Endothelial cell of umbilical vein (primary cell): ENCODE results near the gene ALKBH7. TPM values are rescaled to one million over a fixed set of nuclear protein-coding genes. Genes with fewer than 3 reads are reported as not detected.

ENCODE experiments used
- BruUV-seq: library from RNA; stranded (reverse); fragments of 400-500 nt; replicated peaks from 2 replicates; lab custom pipeline; 2021; lab: Mats Ljungman, UMichigan
- CTCF ChIA-PET: fragments of 300-600, 350-600 bp; sonication (Branson Sonifier 250); formaldehyde crosslinking; loops from one replicate; lab custom pipeline; 2021; ENCODE audit warnings: antibody characterized with exemption, inconsistent platforms; lab: Charles Lee
- POLR2A ChIA-PET: fragments of 300-600, 350-600 bp; sonication (Branson Sonifier 250); formaldehyde crosslinking; loops from one replicate; lab custom pipeline; 2021; ENCODE audit warnings: antibody characterized with exemption, inconsistent platforms; lab: Charles Lee
- DNase-seq: peaks from one replicate; pipeline ENCODE4 v3.0.0-alpha.2; 2011; ENCODE audit warnings: low read depth, low spot score
- FAIRE-seq: peaks from 2 replicates; lab custom pipeline; 2011; peaks lifted over from hg19 to GRCh38; lab: Jason Lieb, UNC
- H2AFZ ChIP-seq: 2 replicates; pipeline ENCODE4 v1.6.0; 2012; ENCODE audit warnings: low read depth, low read length, control low read depth, inconsistent platforms
- H3K27ac ChIP-seq: 2 replicates; pipeline ENCODE4 v1.5.1; 2011; ENCODE audit warnings: low read depth, mild to moderate bottlenecking, control low read depth, low read length, moderate library complexity; ENCODE audit not compliant: insufficient read depth
- H3K27me3 ChIP-seq, 2 experiments: 2 replicates each; pipeline versions ENCODE4 v1.6.0 to v1.6.1; 2011; ENCODE audit warnings: low read length in 2 of 2, mixed read lengths in 1 of 2; ENCODE audit not compliant: control insufficient read depth in 2 of 2, insufficient read depth in 2 of 2
- H3K36me3 ChIP-seq, 2 experiments: 2 replicates in 1 of 2; 3 replicates in 1 of 2; pipeline ENCODE4 v1.5.1; 2011; ENCODE audit warnings: low read length in 2 of 2, mild to moderate bottlenecking in 1 of 2, moderate library complexity in 1 of 2; ENCODE audit not compliant: control insufficient read depth in 2 of 2, insufficient read depth in 2 of 2; ENCODE audit errors: extremely low read depth in 1 of 2
- H3K4me1 ChIP-seq: 3 replicates; pipeline ENCODE4 v1.5.1; 2011; ENCODE audit warnings: mild to moderate bottlenecking, low read length; ENCODE audit not compliant: control insufficient read depth, insufficient read depth; ENCODE audit errors: extremely low read depth
- H3K4me2 ChIP-seq: 2 replicates; pipeline ENCODE4 v1.6.1; 2011; ENCODE audit warnings: low read length, control low read depth, mixed read lengths; ENCODE audit not compliant: insufficient read depth
- H3K4me3 ChIP-seq, 3 experiments: fragments of 200-600 bp in 1 of 3; sonication (generic), shearing (Covaris generic) in 1 of 3; replicated peaks in 1 of 3; 2 replicates each; pipeline ENCODE4 v1.5.1; 2011 to 2016; ENCODE audit warnings: control low read depth in 3 of 3, low read length in 3 of 3, mild to moderate bottlenecking in 2 of 3, inconsistent platforms in 1 of 3, low read depth in 1 of 3, moderate library complexity in 1 of 3; ENCODE audit not compliant: insufficient read depth in 1 of 3
- H3K79me2 ChIP-seq: 2 replicates; pipeline ENCODE4 v1.6.0; 2012; ENCODE audit warnings: low read length, inconsistent platforms; ENCODE audit not compliant: control insufficient read depth, insufficient read depth
- H3K9ac ChIP-seq: replicated peaks from 2 replicates; pipeline ENCODE3; 2011; ENCODE audit warnings: low read length, control low read depth; ENCODE audit not compliant: insufficient read depth; ENCODE audit errors: extremely low read depth
- H3K9me1 ChIP-seq: replicated peaks from 3 replicates; pipeline ENCODE4 v1.6.0; 2011; ENCODE audit warnings: mild to moderate bottlenecking, low read length; ENCODE audit not compliant: control insufficient read depth, insufficient read depth; ENCODE audit errors: extremely low read depth
- H3K9me3 ChIP-seq: replicated peaks from 2 replicates; pipeline ENCODE4 v1.5.1; 2012; ENCODE audit warnings: low read length, inconsistent platforms; ENCODE audit not compliant: control insufficient read depth, insufficient read depth
- H4K20me1 ChIP-seq: replicated peaks from 2 replicates; pipeline ENCODE3; 2011; ENCODE audit warnings: mild to moderate bottlenecking, low read length; ENCODE audit not compliant: control insufficient read depth, insufficient read depth; ENCODE audit errors: extremely low read depth
- FOS ChIP-seq: IDR thresholded peaks from 2 replicates; pipeline ENCODE4 v1.6.1; 2011; ENCODE audit warnings: mild to moderate bottlenecking, low read length, moderate library complexity, borderline replicate concordance; ENCODE audit not compliant: insufficient read depth
- GATA2 ChIP-seq: IDR thresholded peaks from 2 replicates; pipeline ENCODE4 v1.7.0; 2011; ENCODE audit warnings: low read depth, mild to moderate bottlenecking, moderate library complexity, mixed read lengths, low read length; ENCODE audit not compliant: insufficient read length, insufficient read depth
- MYC ChIP-seq: IDR thresholded peaks from one replicate; pipeline ENCODE4 v1.6.1; 2011; ENCODE audit warnings: mild to moderate bottlenecking, low read depth, low read length
- POLR2AphosphoS5 ChIP-seq: IDR thresholded peaks from 2 replicates; pipeline ENCODE4 v1.6.1; 2012; ENCODE audit warnings: low read depth, mild to moderate bottlenecking, control low read depth, low read length, moderate library complexity; ENCODE audit not compliant: insufficient read depth
- dilution Hi-C: fragments of 300-500 bp; cut with MboI; formaldehyde crosslinking; loops from one replicate; pipeline ENCODE4 v1.15.0; 2019; ENCODE audit warnings: low sequenced_read_pairs; ENCODE audit not compliant: extremely low pct_ligation_motif_present
- intact Hi-C: fragments of 100-400 bp; cut with micrococcal nuclease; formaldehyde crosslinking; loops from one replicate; pipeline ENCODE4 v1.10.0; 2022
- polyA plus RNA-seq, 4 experiments: library from polyadenylated mRNA; depleted of rRNA in 3 of 4; stranded (reverse) in 3 of 4; unstranded in 1 of 4; fragments of >200 nt; gene quantifications; 2 replicates each; pipeline versions ENCODE4 v1.2.1 to v1.2.3, GENCODE V29; 2011 to 2012; ENCODE audit warnings: missing spikeins in 1 of 4
- total RNA-seq: library from RNA; stranded (reverse); gene quantifications from 2 replicates; pipeline ENCODE4 v1.2.3, GENCODE V29; 2021
- TF ChIP-seq, protein P1 (sequence below): IDR thresholded peaks from 2 replicates; pipeline ENCODE4 v1.6.1; 2011; ENCODE audit not compliant: insufficient read depth, insufficient read length
- TF ChIP-seq, protein P2 (sequence below), 2 donors: IDR thresholded peaks; 1 replicate in 1 of 2; 2 replicates in 1 of 2; pipeline ENCODE4 v1.5.1; 2011; ENCODE audit warnings: low read length in 2 of 2, mild to moderate bottlenecking in 2 of 2, moderate library complexity in 2 of 2, control low read depth in 1 of 2, inconsistent platforms in 1 of 2, low read depth in 1 of 2; ENCODE audit not compliant: insufficient read depth in 1 of 2; ENCODE audit errors: extremely low read depth in 1 of 2

Gene ALKBH7
- total and polyA plus RNA-seq, 2 donors (not counting 3 experiments of a cell fraction or from before 2014, with no cell fraction given), result 48.8 to 59.4 TPM

DNA sequence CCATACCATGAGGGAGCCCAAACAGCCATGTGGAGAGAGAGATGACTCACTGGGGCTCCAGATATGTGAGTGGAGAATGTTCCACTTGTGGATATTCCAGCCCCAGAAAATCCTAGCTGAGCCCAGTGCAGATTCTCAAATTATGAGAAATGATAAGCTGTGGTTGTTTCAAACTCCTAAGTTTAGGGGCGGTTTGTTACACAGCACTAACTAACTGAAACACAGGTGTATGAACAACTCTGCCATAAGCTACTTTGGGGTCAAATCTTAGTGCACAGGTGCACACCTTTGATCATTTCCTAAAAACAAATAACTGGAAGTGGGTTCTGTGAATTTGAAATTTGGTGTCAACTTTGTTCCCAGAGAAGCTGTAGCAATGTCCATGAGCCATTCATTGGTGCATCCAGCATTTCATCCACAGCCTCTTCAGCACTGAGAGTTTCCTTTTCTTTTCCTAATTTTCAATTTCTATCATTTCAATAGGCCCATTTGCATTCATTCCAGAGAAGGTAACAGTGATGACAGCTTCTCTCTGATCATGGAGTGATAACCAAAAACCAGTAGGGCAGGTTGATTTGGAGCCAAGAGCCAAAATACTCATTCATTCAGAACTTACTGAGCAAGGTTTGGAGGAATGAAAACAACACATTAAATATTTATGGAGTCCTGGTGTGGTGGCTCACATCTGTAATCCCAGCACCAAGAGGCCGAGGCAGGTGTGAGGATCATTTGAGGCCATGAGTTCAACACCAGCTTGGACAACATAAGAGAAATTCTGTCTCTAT lies 20.0 kb upstream of the ALKBH7 start:
- H3K4me3 ChIP-seq, result no peak overlapping the region
- no peaks in the 10 kb centered on the region for H3K4me1 ChIP-seq
- FAIRE-seq, result no peak
- POLR2A ChIA-PET, result no interaction called here
- H3K36me3 ChIP-seq, result no peaks in the 10 kb centered on the region
- dilution Hi-C loops (no loop called here), intact Hi-C loops (no loop called here)
- no peak overlapping the region for H2AFZ ChIP-seq
- H4K20me1 ChIP-seq, result no peaks in the 10 kb centered on the region
- no peaks in the 10 kb centered on the region for H3K9me3 ChIP-seq
- H3K27me3 ChIP-seq, result no peaks in the 10 kb centered on the region
- TF ChIP-seq MYC (no peak), POLR2AphosphoS5 (no peak), FOS (no peak)
- TF ChIP-seq, protein P1, sequence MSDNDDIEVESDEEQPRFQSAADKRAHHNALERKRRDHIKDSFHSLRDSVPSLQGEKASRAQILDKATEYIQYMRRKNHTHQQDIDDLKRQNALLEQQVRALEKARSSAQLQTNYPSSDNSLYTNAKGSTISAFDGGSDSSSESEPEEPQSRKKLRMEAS, result no peak
- BruUV-seq, result no TSS peak
- H3K9ac ChIP-seq, result no peak overlapping the region
- H3K4me2 ChIP-seq, result no peak overlapping the region
- CTCF ChIA-PET, result interaction anchor here (0.8 to 4.2 kb wide), 8 partner anchors 9 to 365 kb away, joined by 3 to 55 read pairs (median 4); partner anchors contain the start of gene CLPP
- DNase-seq, result no peak
- H3K79me2 ChIP-seq, result no peaks in the 10 kb centered on the region
- no peaks in the 10 kb centered on the region for H3K9me1 ChIP-seq
- no peak overlapping the region for H3K27ac ChIP-seq

DNA sequence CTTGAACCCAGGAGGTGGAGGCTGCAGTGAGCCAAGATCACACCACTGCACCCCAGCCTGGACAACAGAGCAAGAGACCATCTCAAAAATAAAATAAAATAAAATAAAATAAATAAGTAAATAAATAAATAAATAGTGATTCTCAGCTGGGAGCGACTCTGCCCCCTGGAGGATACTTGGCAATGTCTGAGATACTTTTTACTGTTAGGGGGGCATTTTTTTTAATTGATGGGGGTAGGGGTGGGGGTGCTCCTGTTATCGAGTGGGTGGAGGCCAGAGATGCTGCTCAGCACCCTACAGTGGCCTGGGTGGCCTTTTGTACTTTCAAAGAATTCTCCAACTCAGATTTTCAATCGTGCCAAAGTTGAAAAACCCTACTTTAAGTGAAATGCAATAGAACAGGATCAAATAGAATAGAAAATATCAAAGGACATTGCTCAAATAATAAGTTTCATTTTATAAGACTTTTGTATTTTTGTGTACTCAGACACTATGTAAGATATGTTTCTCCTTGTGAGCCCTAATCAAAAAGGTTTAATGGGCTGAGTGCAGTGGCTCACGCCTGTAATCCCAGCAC lies 18.4 kb upstream of the ALKBH7 start:
- CTCF ChIA-PET, result interaction anchor here (0.5 to 4.2 kb wide), 10 partner anchors 14 to 370 kb away, joined by 3 to 55 read pairs (median 6); partner anchors contain the start of gene ALKBH7
- H3K9ac ChIP-seq, result no peak overlapping the region
- DNase-seq, result no peak
- H2AFZ ChIP-seq, result no peak overlapping the region
- POLR2A ChIA-PET, result interaction anchor here (0.6 kb wide), 1 partner anchor 110 kb away, joined by 6 read pairs; the partner anchor contains the start of gene CRB3
- no peaks in the 10 kb centered on the region for H3K79me2 ChIP-seq
- intact Hi-C loops (loop anchor here (1.0 kb wide), 1 partner anchor 188 kb away; no protein-coding TSS in a partner anchor), dilution Hi-C loops (no loop called here)
- no peaks in the 10 kb centered on the region for H3K9me3 ChIP-seq
- no peaks in the 10 kb centered on the region for H3K4me1 ChIP-seq
- no peaks in the 10 kb centered on the region for H4K20me1 ChIP-seq
- no peak overlapping the region for H3K27ac ChIP-seq
- no peaks in the 10 kb centered on the region for H3K27me3 ChIP-seq
- BruUV-seq, result no TSS peak
- TF ChIP-seq, protein P2, sequence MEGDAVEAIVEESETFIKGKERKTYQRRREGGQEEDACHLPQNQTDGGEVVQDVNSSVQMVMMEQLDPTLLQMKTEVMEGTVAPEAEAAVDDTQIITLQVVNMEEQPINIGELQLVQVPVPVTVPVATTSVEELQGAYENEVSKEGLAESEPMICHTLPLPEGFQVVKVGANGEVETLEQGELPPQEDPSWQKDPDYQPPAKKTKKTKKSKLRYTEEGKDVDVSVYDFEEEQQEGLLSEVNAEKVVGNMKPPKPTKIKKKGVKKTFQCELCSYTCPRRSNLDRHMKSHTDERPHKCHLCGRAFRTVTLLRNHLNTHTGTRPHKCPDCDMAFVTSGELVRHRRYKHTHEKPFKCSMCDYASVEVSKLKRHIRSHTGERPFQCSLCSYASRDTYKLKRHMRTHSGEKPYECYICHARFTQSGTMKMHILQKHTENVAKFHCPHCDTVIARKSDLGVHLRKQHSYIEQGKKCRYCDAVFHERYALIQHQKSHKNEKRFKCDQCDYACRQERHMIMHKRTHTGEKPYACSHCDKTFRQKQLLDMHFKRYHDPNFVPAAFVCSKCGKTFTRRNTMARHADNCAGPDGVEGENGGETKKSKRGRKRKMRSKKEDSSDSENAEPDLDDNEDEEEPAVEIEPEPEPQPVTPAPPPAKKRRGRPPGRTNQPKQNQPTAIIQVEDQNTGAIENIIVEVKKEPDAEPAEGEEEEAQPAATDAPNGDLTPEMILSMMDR (IDR thresholded peaks at IDR 0.05; ENCODE audit: extremely low read depth in 1 of 2, insufficient read depth in 1 of 2, low read depth in 1 of 2, low read length in 2 of 2), result peak; percentile 15 to 51
- TF ChIP-seq GATA2, result no peak
- no peaks in the 10 kb centered on the region for H3K9me1 ChIP-seq
- H3K36me3 ChIP-seq, result no peaks in the 10 kb centered on the region
- H3K4me3 ChIP-seq, result no peak overlapping the region
- no peak for FAIRE-seq
- H3K4me2 ChIP-seq, result no peak overlapping the region
